LNCAP (cell line): ENCODE measurements around the gene L1CAM.

Experiments
- CTCF ChIP-seq: fragments of 450-650 bp; IDR thresholded peaks from 2 replicates; pipeline ENCODE4 v1.5.1; 2017; ENCODE audit warnings: mild to moderate bottlenecking

Gene L1CAM

DNA sequence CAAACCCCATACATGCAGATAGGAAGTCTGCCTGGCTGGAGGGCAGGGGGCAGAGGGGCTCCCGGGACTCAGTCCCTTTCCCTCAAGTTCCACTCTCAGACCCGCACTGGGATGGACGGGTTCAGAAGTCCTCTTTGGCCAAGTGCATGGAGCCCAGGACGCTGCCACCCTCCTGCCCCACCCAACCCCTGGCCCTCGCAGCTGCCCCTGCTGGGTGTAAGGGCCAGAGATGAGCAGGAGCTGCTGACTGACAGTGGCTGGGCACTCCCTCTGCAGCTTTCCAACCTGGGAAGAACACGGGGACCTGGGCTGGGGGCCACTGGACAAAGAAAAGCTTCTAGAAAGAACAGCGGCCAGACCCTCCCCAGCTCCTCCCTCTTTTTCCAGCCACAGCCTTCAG, 3.4 kb downstream of the L1CAM start:
- no peak for TF ChIP-seq CTCF

GRCh38 chrX:153882086-153882498, 3.9 kb downstream of the L1CAM start:
- no peak for TF ChIP-seq CTCF

DNA sequence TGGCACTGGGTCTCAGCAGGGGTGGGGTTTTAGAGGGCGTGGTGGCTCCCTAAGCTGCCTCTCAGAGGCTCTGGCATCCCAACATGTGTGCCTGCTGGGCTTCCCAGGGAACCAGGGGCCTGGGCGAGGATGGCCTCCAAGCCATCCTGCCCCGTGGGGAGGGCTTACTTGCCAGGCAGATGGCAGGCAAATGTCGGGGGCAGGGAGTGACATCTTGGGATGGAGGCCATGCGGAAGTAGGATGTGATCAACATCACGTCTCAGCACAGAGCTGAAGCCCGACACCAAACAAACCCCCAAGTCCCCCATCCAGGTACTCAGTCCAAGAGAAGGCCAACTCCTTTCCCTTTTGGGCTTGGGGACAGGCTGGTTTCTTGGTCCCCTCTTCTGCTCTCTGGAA, 4.7 kb downstream of the L1CAM start:
- TF ChIP-seq CTCF: no peak

GRCh38 chrX:153880440-153880815, 5.5 kb downstream of the L1CAM start:
- TF ChIP-seq CTCF: no peak

DNA sequence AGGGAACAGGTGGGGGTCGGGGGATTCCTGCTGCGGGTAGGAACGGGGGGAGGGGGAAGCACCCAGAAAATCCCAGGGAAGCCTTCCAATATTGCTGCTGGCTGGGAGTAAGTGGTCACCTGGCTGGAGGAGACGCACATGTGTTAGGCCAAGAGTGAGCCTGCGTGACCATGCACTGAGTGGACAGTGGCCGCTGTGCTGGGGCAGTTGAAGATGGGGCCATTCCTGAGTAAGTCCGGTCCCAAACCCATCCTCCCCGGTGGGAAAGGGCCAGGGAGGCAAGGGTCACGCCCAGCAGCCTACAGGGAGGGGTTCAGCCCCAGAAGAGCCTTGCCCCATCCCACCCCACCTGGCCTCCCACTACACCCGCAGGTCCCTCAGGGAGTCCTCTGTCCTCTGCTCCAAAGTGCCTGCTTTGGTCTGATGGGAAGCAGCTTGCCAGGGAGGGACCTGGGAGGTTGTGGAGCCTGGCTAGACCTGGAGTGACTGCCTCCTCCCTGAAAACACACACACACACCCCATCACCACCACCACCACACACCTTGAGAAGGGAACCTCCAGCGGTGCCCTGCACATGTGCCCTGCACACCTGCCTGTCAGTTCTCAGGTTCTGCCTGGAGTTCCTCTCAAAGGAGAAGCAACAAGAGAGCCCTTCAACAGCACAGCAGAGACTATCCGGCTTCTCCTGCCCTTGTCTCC, 6.1 kb downstream of the L1CAM start:
- no peak for TF ChIP-seq CTCF

DNA sequence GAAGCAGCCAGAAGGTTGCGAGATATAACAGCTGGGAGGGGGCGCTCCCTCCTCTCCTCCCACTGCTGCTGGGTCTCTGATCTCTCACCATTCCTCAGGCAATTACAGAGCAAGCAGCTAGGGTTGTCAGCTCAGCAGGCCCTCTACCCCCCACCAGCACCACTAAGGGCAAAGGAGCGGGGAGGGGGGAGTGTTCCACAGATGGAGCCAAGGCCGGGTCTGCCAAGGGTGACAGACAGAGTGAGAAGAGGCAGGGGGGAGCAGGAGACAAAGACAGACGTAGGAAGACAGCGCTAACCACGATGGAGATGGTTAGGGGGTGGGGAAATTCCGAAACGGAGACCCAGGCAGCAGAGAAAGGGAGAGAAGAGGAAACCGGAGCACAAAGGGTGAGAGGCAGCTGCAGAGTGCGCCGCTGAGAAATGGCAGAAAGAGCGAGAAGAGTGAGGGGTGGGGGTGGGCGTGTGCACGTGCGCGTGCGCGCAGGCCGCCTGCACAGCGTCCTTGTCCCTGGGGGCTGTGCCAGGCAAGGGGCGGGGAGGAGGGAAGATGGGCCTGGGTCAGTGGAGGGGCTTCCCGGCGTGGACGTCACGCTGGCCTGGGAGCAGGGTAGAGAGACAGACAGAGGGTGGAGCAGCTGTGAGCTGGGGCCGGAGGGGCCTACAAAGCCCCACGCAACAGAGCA, 6.9 kb downstream of the L1CAM start:
- TF ChIP-seq CTCF: no peak

DNA sequence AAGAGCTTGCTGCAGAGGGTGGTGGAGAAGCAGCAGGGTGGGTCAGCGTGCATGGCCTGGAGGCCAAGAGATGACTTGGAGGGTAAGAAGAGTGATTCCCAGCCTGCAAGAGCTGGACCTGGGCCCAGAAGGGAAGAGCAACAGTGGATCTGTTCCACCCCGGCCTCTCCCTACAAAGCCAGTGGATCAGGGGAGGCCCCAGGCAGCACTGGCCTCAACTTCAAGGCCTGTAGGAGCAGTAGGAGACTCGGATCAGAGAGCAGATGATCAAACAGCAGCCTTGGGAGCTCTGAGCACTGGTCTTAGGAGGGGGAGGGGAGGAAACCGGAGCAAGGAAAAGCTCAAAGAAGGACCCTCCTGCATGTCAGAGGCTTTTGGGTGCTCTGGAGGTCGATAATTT, 7.6 kb downstream of the L1CAM start:
- no peak for TF ChIP-seq CTCF
